ENCODE results near the gene MRTFB.

MRTFB gene

DNA sequence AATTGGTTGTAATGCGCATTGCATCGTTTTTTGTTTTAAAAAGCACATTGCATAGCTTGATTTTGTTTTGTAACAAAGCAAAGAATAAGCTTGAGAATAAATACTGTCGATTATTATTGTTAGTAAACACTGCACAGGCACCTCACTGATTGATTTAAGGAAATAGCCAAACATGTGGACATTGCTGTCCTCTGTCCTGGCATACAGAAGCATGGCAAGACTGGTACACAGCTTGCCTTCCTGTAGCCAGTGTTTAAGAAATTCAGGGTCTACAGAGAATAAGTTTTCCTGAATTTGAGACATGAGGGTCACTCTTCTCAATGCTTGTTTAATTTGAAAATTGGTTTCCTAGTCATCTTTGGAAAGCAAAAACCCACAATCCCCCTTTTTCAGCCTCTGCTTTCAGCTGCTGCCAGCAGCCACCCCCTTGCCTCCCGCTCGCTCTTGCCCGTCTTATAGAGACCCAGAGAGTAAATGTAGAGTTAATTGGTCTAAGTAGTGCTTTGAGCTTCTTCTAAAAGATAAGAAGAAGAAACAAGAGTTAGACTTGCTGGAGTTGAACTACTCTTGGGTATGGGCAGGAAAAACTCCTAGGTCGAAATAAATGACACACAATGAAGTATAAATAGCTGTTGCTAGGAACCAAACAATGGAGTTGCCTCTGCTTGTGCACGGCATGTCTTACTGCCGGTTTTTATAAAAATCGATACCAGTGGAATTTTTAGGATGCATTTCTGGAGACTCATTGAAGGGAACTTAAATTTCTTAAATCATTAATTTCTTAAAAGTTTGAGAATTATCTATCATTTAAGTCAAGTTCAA, 116.6 kb downstream of the MRTFB start:
- no peak for DNase-seq

DNA sequence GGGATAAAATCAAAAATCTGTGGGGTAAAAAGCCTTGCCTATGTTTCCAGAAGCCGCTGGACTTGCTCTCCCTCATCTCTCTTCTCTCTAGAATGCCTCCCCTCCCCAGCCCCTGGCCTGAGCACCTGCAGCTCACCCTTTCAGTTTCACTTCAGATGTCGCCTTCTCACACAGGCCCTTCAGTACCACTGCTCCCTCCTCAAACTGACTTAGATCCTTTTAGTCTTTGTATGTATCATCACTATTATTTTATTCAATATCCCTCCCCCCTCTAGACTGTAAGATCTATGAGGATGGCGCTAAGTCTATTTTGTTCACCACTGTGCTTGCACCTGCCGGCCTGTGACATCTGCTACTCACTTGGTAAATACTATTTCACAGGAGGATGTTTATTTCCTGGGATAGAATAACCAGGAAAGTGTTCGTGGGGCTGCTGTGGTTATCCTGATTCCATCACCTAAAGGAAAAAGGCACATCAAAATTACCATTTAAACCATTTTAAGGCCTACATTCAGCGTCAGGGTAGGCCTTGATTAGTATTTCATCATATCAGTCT, 122.3 kb downstream of the MRTFB start:
- no peak for DNase-seq

DNA sequence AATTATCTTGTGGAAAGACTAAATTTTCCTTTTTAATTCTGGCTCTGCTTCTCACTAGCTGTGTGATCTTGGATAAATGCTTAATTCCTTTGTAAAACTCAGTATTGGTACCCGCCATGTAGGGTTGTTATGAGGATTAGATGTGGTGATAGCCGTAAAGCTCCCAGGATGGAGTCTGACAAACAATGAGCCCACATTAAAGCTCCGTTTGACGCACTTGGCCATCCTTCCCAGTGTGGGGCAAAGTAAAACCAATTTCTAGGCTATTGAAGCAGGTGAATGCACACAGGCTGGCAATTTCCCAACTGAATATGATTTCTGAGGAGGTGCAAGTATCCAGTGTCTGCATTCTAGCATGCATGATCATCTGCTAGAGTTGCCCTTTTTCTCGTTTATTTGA, 123.6 kb downstream of the MRTFB start:
- no peak for DNase-seq

DNA sequence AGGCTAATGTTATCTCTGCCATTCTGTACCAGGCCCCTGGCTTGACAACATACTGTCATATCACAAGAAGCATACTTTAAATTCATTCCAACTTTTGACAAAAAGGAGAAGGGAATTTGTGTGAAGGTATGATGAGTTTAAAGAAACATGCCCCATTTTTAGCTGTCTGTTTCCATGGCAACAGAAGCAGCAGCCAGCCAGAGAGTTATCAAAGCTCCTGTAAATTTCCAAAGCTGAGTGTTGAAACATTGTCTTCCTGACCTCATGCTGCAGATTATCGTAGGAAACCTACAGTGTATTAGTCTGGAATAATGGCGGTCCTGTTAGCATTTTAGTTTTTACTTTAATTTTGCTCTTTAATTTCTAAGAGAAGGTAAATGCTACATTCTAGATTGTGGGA, 124.9 kb downstream of the MRTFB start:
- no peak for DNase-seq

DNA sequence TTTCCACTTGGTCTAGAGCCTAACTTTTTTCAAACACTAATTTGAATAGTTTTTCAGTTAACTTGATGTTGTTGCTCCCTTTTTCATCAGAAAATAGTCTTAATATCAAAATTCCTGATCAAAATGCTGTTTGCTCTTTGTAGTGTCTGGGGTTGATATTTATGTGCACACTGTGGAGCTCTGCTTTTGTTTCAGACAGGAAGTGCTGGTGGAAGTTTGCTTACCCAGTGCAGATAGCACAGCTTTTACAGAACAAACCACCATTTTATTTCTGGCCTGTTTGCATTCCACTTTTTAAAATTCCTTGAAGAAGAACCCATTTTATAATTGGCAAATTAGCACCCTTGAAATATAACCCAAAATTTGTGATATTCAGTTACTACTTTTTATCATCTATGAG, 125.4 kb downstream of the MRTFB start:
- DNase-seq = no peak

DNA sequence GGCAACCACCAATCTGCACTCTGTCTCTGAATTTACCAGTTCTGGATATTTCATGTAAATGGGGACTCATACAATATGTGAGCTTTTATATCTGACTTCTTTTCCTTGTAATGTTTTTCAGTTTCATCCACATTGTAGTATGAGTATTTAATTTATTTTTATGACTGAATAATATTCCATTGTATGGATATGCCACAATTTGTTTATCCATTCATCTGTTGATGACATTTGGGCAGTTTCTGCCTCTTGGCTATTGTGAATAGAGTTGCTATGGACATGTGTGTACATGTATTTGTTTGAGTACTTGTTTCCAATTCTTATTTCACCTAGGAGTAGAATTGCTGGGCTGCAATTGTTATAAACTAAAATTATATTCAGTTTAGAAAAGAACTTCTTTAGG, 126.9 kb downstream of the MRTFB start:
- DNase-seq = no peak

DNA sequence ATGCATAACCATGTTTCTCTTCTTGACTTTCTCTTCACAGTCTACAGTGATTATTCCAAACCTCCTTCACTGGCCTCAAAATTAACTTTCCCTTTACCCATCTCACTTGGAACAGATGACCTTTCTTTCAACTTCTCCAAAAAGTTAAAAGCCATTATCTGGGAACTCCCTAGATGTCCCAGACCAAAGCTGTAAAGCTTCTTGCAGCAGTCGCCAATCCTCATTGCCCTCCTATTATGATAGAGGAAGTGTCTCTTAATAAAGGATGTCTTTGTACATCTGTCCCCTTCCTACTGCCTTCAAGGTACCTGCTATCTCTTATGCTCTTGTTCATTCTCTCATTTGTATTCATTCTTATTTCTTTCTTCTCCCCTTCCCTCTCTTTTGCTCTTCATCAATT, 127.5 kb downstream of the MRTFB start:
- DNase-seq = no peak

DNA sequence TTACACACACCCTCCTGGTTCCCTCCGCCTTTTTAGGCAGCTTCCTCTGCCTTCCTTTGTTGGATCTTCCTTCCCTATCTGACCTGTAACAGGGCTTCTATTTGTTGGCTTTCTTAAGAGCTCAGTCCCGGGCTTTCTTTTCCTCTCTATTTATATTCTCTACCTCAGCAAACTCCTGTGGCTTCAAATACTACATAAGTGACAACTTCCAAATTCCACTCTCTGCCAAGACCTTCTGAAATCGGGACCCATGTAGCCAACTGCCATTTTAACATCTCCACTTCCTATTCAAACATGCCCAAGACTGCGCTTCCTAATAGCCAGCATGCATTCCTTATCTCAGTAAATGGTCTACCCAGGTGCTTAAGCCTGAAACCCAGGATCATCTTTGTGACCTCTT, 128.1 kb downstream of the MRTFB start:
- no peak for DNase-seq

DNA sequence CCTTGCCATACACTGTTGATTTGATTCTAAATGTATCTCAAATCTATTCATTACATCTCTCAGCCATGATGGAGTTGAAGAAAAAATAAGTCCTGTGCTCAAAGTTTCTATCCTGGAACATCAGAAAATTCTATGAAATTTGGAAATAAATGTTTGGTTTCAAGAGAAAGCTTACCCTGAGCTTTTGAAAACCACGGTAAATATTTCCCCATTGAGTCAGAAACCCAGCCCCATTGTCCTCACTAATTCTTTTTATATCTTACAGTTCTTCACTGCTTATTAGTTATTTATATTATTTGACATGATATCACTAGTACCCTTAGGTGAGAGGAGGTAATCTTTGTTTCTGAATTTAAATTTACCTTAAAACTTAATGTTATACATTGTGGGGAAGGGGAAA, 128.5 kb downstream of the MRTFB start:
- no peak for DNase-seq

DNA sequence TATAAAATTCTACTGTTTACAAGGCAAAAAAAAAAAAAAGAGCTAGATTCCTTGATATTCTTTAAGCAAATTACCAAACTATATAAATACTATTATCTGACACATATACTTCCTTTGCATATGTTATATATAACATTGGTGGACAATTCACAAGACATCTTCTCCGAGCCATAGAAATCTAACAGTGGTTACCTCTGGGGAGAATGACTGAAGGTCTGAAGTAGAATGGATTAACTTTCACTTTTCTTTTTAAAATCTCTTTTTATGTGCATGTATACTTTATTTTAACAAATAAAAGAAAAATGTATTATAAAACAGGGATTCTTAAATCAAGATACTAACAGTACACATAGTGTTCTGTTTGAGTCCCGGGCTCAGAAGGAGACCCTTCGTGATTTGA, 131.0 kb downstream of the MRTFB start:
- no peak for DNase-seq

DNA sequence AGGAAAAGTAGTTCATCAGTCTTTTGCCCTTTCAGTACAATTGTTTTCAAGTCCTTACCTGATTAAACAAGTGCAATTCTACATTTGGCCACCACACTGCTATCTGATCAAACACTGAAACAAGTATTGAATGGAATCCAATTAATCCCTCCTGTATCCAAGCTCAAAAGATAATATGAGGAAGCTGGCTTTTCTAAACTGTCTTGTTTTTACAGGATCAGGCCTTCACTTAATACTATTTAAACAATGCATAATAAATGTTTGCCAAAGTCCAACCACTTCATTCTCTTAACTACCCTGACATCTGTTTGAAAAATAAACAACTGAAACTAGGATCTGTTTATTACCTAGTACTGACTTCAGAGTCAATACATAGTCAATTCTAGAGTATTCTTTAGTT, 131.6 kb downstream of the MRTFB start:
- no peak for DNase-seq

DNA sequence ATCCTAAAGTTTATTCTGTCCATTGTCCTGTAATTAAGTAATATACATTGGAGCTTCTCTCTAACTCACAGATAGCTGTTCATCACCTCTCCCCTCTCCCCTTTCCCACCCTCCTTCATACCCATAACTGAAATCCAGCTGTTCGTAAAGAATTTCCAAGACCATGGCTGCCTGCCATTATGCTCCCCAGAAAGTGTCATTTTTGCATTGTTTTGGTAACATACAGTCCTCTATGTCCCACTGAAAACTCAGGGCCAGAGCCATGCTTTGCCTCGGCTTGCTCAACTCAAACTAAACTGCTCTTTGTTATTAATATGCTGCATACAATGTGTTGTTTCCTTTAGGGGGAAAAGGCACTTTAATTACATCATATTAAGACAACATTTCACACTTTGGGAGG, 132.0 kb downstream of the MRTFB start:
- DNase-seq = no peak

DNA sequence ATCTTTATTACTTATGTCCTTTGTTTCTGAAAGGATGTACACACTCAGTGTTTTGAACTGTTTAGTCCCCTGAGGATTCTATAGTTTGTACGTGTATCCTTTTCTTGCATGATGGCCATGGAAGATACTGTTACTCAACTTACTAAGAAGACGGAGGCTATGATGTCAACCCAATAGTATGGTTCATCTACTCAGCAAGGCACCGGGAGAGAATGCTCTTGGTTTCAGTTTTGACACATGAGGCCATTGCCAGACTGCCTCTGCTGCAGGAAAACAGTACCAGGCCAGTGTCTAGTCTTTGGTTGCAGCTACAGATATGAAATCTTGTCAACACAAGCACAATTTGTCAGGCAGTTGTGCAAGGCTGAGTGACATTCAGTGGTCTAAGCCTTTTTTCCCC, 134.5 kb downstream of the MRTFB start:
- no peak for DNase-seq

DNA sequence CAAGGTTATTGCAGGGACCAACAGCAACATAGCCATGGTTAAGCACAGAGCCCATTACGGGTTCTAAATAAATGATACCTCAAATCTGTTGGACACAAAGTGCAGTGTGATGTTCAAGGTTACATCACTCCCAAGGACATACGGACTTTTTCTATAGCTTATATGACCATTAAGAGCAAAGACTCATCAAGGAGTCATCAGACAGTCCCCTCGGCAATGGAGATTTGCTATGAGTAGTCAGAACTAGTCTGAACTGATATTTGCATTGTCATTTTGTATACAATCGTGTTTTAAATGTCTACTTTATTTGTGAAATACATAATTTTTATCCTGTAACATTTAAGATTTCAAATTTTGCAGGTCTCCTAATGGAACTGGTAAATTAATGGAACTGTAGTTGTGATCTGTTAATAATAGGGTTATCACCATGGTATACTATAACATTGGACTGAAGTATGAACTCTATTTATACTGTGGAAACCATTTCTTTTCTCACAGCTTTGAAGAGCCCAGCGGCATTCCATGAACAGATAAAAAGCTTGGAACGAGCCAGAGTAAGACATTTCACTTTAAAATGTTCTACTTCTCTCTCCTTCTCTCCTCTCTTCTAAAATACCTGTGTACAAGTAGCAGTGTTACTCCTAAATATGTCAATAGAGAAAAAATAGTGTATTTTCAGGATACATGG, 140.9 kb downstream of the MRTFB start:
- no peak for DNase-seq

DNA sequence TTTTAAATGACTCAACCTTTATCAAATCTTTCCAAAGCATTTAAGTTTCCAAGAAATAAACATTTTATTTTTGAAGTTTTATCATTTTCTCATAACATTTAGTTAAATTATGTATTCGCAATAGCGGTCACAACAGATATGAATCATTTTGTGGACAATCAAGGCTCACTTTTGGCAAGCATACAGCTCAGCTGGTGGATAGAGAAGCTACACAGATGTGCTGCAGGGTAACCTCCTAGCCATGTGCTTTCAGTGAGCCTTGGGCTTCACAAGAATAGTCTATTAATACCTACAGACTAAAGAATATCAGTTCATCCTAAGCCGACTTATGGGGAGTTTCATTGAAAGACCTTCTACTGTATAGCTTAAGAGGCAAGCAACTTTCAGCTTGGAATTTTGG, 144.8 kb downstream of the MRTFB start:
- no peak for DNase-seq

DNA sequence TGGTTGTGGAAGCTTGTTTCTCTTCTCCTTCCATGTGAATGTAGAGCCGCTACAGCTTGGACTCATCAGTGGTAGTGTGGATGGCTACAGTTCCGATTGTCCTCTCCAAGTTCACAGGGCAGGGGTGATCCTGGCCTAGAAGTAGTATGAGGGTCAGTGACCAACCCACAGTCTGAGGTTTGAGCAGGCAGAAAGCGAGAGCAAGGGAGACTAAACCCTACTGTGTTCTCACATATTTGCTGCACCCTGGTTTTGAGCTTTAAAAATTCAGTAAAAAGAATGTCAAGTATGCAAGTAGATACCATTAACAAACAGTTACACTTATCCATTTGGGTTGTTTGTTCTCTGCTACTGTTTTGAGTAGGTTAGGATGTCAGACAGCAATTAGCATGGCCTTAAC, 148.9 kb downstream of the MRTFB start:
- DNase-seq = no peak

DNA sequence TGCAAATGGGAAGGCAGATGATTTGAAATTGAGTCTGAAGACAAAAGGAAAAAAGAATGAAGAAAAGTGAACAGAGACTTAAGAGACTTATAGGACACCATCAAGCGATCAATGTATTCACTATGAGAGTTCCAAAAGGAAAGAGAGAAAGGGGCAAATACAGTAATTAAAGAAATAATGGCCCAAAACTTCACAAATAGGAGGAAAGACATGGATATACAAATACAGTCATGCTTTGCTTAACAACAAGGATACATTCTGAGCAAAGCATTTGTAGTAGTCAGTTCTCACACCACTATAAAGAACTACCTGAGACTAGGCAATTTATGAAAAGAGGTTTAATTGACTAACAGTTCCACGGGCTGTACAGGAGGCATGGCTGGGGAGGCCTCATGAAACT, 152.5 kb downstream of the MRTFB start:
- no peak for DNase-seq

DNA sequence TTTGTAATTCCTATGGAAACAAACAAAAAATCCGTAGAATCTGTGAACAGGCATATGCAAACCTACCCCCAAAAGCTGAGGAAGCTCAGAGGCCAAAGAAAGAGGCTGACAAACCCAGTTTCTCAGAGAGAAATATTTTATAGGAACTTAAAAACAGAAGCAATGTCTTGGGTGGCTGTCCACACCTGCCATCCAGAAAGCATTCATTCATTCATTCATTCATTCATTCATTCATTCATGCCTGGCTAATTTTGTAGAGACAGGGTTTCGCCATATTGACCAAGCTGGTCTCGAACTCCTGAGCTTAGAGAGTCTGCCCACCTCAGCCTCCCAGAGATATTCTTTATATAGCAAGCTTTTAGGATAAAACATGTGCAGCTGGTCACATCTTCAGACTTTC, 154.3 kb downstream of the MRTFB start:
- DNase-seq = no peak

DNA sequence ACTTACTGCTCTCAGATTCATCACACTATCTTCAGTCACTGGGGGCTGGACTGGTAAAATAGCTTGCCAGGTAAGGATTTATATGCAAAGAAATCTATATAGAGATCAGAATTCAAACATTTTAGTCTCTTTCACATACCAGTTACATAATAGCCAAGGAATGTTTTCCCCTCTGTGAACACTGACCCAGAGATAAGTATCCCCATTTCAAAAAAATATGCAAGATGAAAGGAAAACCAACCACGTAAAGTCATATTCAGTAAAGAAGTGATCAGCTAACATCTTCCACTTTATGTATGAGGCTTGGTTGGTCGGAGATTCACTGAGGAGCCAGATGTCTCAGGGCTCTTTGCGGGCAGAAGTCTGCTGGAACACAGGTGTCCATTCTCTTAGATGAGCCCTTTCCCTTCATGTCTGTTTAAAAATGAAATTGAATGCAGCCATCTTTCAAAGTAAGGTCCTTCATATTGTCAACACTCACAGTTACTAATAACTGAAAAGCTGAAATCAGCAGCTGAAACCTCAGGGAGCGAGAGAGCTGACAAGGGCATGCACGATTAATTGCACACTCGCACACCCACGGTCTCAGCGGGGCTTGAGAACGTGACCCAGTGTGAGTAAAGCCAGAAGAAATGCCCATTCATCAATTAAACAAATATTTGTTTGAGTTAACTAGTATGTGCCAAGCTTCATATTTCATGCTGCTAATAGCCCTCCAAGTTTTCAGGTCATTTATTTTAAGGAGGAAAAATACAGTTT, 161.2 kb downstream of the MRTFB start:
- no peak for DNase-seq

DNA sequence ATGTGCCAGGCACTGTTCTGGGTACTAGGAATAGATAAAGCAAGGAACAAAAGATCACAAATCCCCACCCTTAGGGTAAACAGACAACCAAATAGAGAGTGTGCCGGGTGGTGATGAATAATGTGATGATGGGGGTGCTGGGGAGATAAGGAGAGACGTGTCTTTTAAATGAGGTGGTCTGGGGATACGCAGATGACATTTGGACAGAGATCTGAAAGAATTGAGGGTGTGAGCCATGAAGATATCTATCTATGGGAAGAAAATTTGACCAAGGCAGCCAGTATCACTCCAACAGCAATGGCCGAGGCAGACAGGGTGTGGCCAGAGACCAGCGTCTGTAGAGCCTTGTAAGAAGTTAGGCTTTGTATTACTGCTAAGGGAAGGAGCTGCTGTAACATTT, 165.3 kb downstream of the MRTFB start:
- no peak for DNase-seq

DNA sequence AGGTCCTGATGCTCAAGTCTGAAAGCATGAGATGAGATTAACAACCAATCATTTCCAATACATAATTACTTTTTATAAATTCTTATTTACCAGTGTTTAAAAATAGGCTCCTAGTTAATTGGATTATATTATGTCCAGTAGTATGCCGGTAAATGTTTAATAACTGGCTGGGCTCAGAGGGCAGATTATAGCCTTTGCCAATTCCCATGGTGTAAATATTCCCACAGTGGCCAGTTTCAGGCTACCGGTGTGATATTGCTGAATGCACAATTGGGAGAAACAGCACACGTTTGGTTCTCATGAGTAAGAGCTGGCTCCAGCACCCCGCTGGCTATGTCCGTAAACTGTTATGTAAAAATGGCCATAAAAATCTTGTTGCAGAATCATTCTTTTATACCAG, 167.6 kb downstream of the MRTFB start:
- DNase-seq = no peak

DNA sequence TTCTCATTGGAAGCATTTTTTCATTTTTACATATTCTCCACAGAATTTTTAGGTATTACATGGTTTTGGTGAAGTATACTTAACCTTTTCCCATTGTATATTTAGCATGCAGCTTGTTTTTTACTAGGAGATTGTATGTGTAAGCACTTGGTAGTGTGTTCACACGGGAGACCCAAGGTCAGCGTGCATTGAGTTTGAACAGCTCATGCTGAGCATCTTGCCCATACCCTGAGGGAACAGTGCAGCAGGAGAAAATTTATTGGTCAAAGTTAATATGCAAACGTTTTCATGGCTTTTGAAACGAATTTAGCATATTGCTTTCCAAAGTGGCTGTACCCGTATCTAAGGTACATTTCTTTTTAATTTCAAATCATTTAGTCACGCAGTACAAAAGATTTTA, 168.7 kb downstream of the MRTFB start:
- no peak for DNase-seq

DNA sequence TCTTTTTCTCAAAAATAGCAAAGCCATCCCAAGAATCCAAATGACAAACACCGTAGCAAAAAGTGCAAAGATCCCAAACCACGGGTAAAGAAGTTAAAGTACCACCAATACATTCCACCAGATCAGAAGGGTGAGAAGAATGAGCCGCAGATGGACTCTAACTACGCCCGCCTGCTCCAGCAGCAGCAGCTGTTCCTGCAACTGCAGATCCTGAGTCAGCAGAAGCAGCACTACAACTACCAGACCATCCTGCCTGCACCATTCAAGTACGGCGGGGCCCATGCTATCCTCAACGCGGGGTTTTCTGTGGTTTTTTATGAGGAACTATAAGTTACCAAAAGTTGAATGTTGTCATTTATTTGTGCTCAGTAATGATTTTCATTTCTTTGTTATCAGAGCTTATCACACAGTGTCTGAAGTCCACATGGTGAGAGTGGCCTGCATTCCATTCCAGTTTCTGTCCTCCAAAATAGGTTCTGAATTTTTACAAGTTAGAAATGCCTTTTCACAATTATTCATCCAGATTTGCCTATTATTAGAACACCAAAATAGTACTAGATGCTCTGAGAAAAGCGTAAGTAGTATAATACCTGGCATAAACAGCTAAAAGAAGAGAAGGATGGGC, 169.2 kb downstream of the MRTFB start:
- no peak for DNase-seq

Data from C1 segment of cervical spinal cord (tissue), 14 donors.